Fibroblast of lung (primary cell): ENCODE results near the gene SNRPD3. TPM values are rescaled to one million over a fixed set of nuclear protein-coding genes. Genes with fewer than 3 reads are reported as not detected.

Experiments
- DNase-seq, 2 donors: peaks; one replicate each; pipeline versions ENCODE4 v3.0.0 to v3.0.0-alpha.2; 2010; ENCODE audit warnings: low read depth in 2 of 2
- H2AFZ ChIP-seq: 2 replicates; pipeline ENCODE4 v1.5.1; 2012; ENCODE audit warnings: low read length, control low read depth, inconsistent platforms
- H3K27ac ChIP-seq: 2 replicates; pipeline ENCODE4 v1.5.1; 2011; ENCODE audit warnings: low read length, control low read depth; ENCODE audit not compliant: insufficient read depth
- H3K27me3 ChIP-seq: 2 replicates; pipeline ENCODE4 v1.5.1; 2011; ENCODE audit warnings: mild to moderate bottlenecking, low read length; ENCODE audit not compliant: control insufficient read depth, insufficient read depth
- H3K36me3 ChIP-seq: 2 replicates; pipeline ENCODE4 v1.5.1; 2011; ENCODE audit warnings: low read length; ENCODE audit not compliant: control insufficient read depth, insufficient read depth
- H3K4me1 ChIP-seq: 2 replicates; pipeline ENCODE4 v1.5.1; 2011; ENCODE audit warnings: low read length; ENCODE audit not compliant: control insufficient read depth, insufficient read depth; ENCODE audit errors: extremely low read depth
- H3K4me2 ChIP-seq: 2 replicates; pipeline ENCODE4 v1.5.1; 2011; ENCODE audit warnings: low read length, control low read depth; ENCODE audit not compliant: insufficient read depth; ENCODE audit errors: extremely low read depth
- H3K4me3 ChIP-seq, 4 experiments: fragments of 200-600 bp in 1 of 4; sonication (generic) in 1 of 4; replicated peaks in 1 of 4; 2 replicates each; pipeline ENCODE4 v1.5.1; 2011 to 2016; ENCODE audit warnings: low read length in 4 of 4, low read depth in 3 of 4, mild to moderate bottlenecking in 3 of 4, control low read depth in 2 of 4, inconsistent platforms in 1 of 4, mixed read lengths in 1 of 4; ENCODE audit not compliant: insufficient read depth in 1 of 4; ENCODE audit errors: control extremely low read depth in 1 of 4
- H3K79me2 ChIP-seq: 2 replicates; pipeline ENCODE4 v1.5.1; 2012; ENCODE audit warnings: mild to moderate bottlenecking, low read length, inconsistent platforms; ENCODE audit not compliant: control insufficient read depth, insufficient read depth
- H3K9ac ChIP-seq: 2 replicates; pipeline ENCODE4 v1.5.1; 2011; ENCODE audit warnings: mild to moderate bottlenecking, low read length, control low read depth; ENCODE audit not compliant: insufficient read depth
- H3K9me3 ChIP-seq: 2 replicates; pipeline ENCODE4 v1.5.1; 2012; ENCODE audit warnings: low read depth, low read length; ENCODE audit not compliant: control insufficient read depth, insufficient read depth
- H4K20me1 ChIP-seq: 2 replicates; pipeline ENCODE4 v1.5.1; 2011; ENCODE audit warnings: low read length; ENCODE audit not compliant: control insufficient read depth, insufficient read depth; ENCODE audit errors: extremely low read depth
- EZH2 ChIP-seq: IDR thresholded peaks from 2 replicates; pipeline ENCODE4 v1.5.1; 2012; ENCODE audit warnings: low read length, control low read depth, mild to moderate bottlenecking; ENCODE audit errors: missing control alignments
- polyA plus RNA-seq, 2 donors: library from polyadenylated mRNA; depleted of rRNA in 1 of 2; stranded (reverse) in 1 of 2; unstranded in 1 of 2; fragments of >200 nt; gene quantifications; 2 replicates each; pipeline ENCODE4 v1.2.1, GENCODE V29; 2011 to 2012; ENCODE audit warnings: missing spikeins in 1 of 2
- total RNA-seq: library from RNA; depleted of rRNA; stranded (reverse); fragments of >200 nt; gene quantifications from 2 replicates; pipeline ENCODE4 v1.2.1, GENCODE V29; 2014
- TF ChIP-seq, protein P1 (sequence below), 2 donors: IDR thresholded peaks in 1 of 2; conservative IDR thresholded peaks in 1 of 2; 1 replicate in 1 of 2; 2 replicates in 1 of 2; pipeline ENCODE4 v1.5.1; 2011 to 2012; ENCODE audit warnings: low read length in 2 of 2, control low read depth in 1 of 2, inconsistent platforms in 1 of 2, low read depth in 1 of 2, mild to moderate bottlenecking in 1 of 2

Gene SNRPD3
- total and polyA plus RNA-seq, 2 donors (not counting 1 experiment from before 2014, with no cell fraction given): 114 to 151 TPM

DNA sequence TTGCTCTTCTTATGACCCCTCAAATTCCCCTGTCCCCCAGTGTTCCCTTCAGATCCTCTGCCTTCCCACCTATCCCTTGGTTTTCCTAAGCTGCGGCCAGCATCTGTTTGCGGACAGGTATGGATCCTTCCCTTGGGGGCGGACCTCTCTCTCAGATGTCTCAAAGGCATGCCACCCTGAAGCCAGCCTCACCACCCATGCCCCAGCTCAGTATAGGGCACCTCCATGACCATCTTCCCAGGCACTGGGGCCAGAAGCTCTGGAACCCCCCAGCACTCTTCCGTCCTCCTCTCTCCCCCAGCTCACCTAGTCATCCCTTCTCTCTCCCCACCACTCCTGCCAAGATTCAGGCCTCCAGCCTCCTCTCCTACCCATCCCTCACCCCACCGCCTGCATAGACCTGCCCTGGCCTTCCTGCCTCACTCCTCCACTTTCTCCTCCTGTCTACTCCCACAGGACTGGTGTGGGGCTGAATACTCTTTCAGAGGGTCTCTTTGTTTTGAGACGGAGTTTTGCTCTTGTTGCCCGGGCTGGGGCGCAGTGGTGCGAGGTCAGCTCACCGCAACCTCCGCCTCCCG is 34.9 kb downstream of the SNRPD3 start:
- H3K27me3 ChIP-seq: no peaks in the 10 kb centered on the region

DNA sequence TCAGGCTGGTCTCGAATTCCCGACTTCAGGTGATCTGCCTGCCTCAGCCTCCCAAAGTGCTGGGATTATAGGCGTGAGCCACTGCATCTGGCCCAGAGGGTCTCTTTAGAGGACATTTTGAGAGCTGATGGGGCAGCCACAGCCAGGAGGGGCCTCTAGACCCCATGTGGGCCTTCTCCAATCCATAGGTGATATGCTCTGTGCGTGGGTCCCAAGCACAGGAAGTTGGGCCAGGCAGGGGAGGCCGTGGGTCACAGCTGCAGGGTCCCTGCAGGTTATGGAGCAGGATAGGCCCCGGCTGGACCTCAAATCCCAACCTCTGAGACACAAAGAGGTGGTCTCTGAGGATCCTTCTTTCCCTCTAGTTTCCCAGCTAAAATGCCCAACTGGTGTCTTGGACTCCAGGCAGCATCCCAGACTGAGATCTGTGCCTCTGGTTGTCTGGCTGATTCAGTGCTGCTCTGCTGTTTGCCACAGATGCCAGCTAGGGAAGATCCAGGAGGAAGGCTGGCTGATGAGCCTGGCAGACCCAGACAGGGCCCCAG is 35.6 kb downstream of the SNRPD3 start:
- DNase-seq: no peak
- H3K27me3 ChIP-seq: no peaks in the 10 kb centered on the region

More for the DNA sequence above, 34.9 kb downstream of the SNRPD3 start:
- H3K9me3 ChIP-seq: no peaks in the 10 kb centered on the region
- H3K9ac ChIP-seq: no peak overlapping the region
- H3K27ac ChIP-seq: no peak overlapping the region
- DNase-seq: no peak
- H3K4me3 ChIP-seq: no peak overlapping the region
- peaks cover 3% of the 10 kb centered on the region for H3K4me1 ChIP-seq
- no peaks in the 10 kb centered on the region for H3K79me2 ChIP-seq
- TF ChIP-seq, protein P1, sequence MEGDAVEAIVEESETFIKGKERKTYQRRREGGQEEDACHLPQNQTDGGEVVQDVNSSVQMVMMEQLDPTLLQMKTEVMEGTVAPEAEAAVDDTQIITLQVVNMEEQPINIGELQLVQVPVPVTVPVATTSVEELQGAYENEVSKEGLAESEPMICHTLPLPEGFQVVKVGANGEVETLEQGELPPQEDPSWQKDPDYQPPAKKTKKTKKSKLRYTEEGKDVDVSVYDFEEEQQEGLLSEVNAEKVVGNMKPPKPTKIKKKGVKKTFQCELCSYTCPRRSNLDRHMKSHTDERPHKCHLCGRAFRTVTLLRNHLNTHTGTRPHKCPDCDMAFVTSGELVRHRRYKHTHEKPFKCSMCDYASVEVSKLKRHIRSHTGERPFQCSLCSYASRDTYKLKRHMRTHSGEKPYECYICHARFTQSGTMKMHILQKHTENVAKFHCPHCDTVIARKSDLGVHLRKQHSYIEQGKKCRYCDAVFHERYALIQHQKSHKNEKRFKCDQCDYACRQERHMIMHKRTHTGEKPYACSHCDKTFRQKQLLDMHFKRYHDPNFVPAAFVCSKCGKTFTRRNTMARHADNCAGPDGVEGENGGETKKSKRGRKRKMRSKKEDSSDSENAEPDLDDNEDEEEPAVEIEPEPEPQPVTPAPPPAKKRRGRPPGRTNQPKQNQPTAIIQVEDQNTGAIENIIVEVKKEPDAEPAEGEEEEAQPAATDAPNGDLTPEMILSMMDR (conservative IDR thresholded peaks at IDR 0.05 in 1 of 2, IDR thresholded peaks at IDR 0.05 in 1 of 2; ENCODE audit: low read depth in 1 of 2, low read length in 2 of 2): no peak
- H4K20me1 ChIP-seq: no peaks in the 10 kb centered on the region
- peaks cover 4% of the 10 kb centered on the region for H3K36me3 ChIP-seq
- H3K4me2 ChIP-seq: no peak overlapping the region
- no peak overlapping the region for H2AFZ ChIP-seq

DNA sequence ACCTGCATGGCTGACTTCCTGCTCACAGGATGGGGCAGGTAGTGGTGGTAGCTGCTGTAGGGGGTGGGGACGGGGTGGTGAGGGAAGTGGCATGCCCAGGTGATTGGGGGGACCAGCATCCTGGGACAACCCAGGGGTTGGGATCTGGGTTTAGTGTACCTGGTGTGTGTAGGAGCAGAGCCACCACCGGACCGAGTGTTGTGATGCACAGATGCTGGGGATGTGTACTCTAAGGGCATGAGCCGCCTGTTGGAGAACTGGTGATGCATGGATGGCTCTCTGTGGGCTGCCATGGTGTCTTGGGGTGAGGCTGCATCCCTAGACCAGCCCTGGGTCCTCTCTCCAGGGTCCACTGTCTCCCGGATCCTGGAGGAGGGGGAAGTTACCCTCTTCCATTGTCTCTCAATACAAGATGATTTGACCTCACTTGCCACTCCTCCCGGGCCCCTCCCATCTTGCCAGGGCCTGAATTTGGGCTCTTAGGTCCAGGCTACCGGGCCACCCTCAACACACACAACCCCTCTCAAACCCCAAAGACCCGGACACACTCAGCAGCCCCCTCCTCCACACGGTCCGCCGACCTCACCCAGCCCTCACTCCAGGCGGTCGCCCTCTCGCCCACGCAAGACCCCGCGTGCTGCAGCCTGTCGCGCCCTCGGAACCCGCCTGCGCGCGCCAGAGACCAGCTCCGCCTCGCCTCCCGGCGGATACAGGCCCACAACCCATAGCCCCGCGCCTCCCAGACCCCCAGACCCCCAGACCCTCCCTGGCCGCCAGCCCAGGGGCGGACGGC is 36.5 kb downstream of the SNRPD3 start:
- Histone ChIP-seq H3K4me1 (peaks cover 3% of the 10 kb centered on the region), H3K4me3 (peak overlapping the region; percentile 5 to 67 (median 34)), H2AFZ (peak overlapping the region; percentile 17), H3K9me3 (no peaks in the 10 kb centered on the region), H3K79me2 (no peaks in the 10 kb centered on the region), H3K4me2 (peak overlapping the region; percentile 68), H3K27me3 (no peaks in the 10 kb centered on the region), H3K27ac (no peak overlapping the region), H3K36me3 (no peaks in the 10 kb centered on the region), H4K20me1 (no peaks in the 10 kb centered on the region), H3K9ac (peak overlapping the region; percentile 46)
- DNase-seq: peak in 1 of 2 donors; percentile 12
- TF ChIP-seq, protein P1 (conservative IDR thresholded peaks at IDR 0.05 in 1 of 2, IDR thresholded peaks at IDR 0.05 in 1 of 2; ENCODE audit: low read depth in 1 of 2, low read length in 2 of 2): no peak
- TF ChIP-seq EZH2: no peak

More for the DNA sequence above, 35.6 kb downstream of the SNRPD3 start:
- Histone ChIP-seq H3K4me2 (no peak overlapping the region), H4K20me1 (no peaks in the 10 kb centered on the region), H3K36me3 (no peaks in the 10 kb centered on the region), H3K79me2 (no peaks in the 10 kb centered on the region), H3K4me3 (no peak overlapping the region), H3K4me1 (peaks cover 3% of the 10 kb centered on the region), H3K27ac (no peak overlapping the region), H2AFZ (no peak overlapping the region), H3K9me3 (no peaks in the 10 kb centered on the region), H3K9ac (no peak overlapping the region)
- TF ChIP-seq EZH2: no peak
- TF ChIP-seq, protein P1 (conservative IDR thresholded peaks at IDR 0.05 in 1 of 2, IDR thresholded peaks at IDR 0.05 in 1 of 2; ENCODE audit: low read depth in 1 of 2, low read length in 2 of 2): no peak
